ENCODE measurements around the gene ALDH8A1.

ALDH8A1 gene

GRCh38 chr6:134964451-134965203, 14.7 kb upstream of the ALDH8A1 start:
- DNase-seq, result no peak
- no peak overlapping the region for H3K4me3 Mint-ChIP-seq
- no peak for ATAC-seq
- H3K27me3 Mint-ChIP-seq, result no peaks in the 10 kb centered on the region
- H3K27ac Mint-ChIP-seq, result peak overlapping the region; percentile 14
- peaks cover 5% of the 10 kb centered on the region for H3K4me1 Mint-ChIP-seq
- H3K9me3 Mint-ChIP-seq, result peaks cover 7% of the 10 kb centered on the region
- peaks cover 62% of the 10 kb centered on the region for H3K36me3 Mint-ChIP-seq (ENCODE audit: low read depth)

GRCh38 chr6:134962421-134962820, 12.5 kb upstream of the ALDH8A1 start:
- Mint-ChIP-seq H3K9me3 (peaks cover 10% of the 10 kb centered on the region), H3K27ac (no peak overlapping the region), H3K4me3 (no peak overlapping the region), H3K4me1 (peaks cover 8% of the 10 kb centered on the region), H3K27me3 (no peaks in the 10 kb centered on the region), H3K36me3 (ENCODE audit: low read depth) (peaks cover 62% of the 10 kb centered on the region)
- ATAC-seq (no peak), DNase-seq (no peak)

DNA sequence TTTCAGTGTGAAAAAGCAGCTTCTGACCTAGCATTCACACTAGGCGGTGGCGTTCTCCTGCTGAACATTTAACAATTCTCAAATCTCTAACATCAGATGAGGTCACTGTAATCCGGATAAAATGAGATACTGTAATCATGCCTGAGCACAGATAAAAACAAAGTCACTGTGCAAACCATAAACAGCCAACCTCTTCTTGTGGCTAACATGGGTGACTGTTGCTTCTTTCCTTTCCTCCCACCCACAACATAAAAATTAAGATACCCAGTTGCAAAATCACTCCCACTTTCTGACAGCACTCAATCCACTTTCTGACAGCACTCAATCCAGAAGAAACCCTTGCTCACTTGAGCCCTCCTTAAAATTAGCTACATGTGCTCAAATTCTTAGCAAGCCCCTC, 11.5 kb upstream of the ALDH8A1 start:
- Mint-ChIP-seq H3K4me3 (no peak overlapping the region), H3K27me3 (no peaks in the 10 kb centered on the region), H3K27ac (no peak overlapping the region), H3K4me1 (peaks cover 17% of the 10 kb centered on the region), H3K9me3 (peaks cover 10% of the 10 kb centered on the region), H3K36me3 (ENCODE audit: low read depth) (peaks cover 59% of the 10 kb centered on the region)
- DNase-seq (no peak), ATAC-seq (no peak)

DNA sequence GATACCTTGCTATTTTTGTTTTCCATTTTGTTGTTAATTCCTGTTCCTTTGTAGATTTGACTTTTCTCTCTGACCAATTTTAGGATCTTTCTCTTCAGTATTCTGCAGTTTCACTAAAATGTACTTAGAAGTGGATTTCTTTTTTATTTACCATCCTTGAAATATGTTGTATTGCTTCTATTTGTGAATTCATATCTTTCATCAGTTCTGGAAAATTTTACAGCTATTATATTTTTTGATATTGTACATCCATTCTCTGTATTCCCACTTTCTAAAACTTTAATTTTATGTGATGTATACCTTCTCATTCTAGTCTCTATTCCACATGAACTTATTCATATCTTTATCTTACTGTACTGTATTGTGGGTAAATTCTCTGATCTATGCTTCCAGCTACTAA, 9.7 kb upstream of the ALDH8A1 start:
- Mint-ChIP-seq H3K36me3 (ENCODE audit: low read depth) (peaks cover 49% of the 10 kb centered on the region), H3K27ac (no peak overlapping the region), H3K4me1 (peaks cover 25% of the 10 kb centered on the region), H3K4me3 (no peak overlapping the region), H3K27me3 (no peaks in the 10 kb centered on the region), H3K9me3 (peaks cover 10% of the 10 kb centered on the region)
- no peak for ATAC-seq
- DNase-seq, result no peak

DNA sequence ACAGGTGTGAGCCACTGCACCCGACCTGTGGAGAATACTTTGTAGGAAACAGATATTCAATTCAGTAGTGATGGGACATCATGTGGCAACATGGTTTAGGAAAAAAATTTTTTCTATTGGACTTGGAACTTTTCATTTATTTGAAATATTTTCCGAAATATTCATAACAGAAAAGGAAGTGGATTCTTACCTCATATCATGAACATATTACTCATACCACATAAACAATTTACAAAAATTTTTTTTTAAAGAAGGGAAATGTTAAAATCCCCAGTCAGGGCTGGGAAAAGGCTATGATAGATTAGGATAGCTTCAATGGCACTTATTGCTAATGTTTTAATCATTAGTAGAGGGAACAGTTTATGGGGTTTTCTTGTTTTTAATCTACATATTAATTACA, 6.8 kb upstream of the ALDH8A1 start:
- H3K4me1 Mint-ChIP-seq, result peaks cover 25% of the 10 kb centered on the region
- no peak overlapping the region for H3K4me3 Mint-ChIP-seq
- H3K36me3 Mint-ChIP-seq (ENCODE audit: low read depth), result peaks cover 28% of the 10 kb centered on the region
- ATAC-seq, result peak; percentile 27
- H3K9me3 Mint-ChIP-seq, result peaks cover 10% of the 10 kb centered on the region
- DNase-seq, result no peak
- peak overlapping the region; percentile 50 for H3K27ac Mint-ChIP-seq
- no peaks in the 10 kb centered on the region for H3K27me3 Mint-ChIP-seq

GRCh38 chr6:134956032-134956431, 6.1 kb upstream of the ALDH8A1 start:
- peaks cover 20% of the 10 kb centered on the region for H3K4me1 Mint-ChIP-seq
- H3K9me3 Mint-ChIP-seq, result peaks cover 8% of the 10 kb centered on the region
- ATAC-seq, result peak; percentile 83
- H3K36me3 Mint-ChIP-seq (ENCODE audit: low read depth), result peaks cover 21% of the 10 kb centered on the region
- H3K27ac Mint-ChIP-seq, result peak overlapping the region; percentile 50
- H3K27me3 Mint-ChIP-seq, result no peaks in the 10 kb centered on the region
- DNase-seq, result no peak
- H3K4me3 Mint-ChIP-seq, result no peak overlapping the region

DNA sequence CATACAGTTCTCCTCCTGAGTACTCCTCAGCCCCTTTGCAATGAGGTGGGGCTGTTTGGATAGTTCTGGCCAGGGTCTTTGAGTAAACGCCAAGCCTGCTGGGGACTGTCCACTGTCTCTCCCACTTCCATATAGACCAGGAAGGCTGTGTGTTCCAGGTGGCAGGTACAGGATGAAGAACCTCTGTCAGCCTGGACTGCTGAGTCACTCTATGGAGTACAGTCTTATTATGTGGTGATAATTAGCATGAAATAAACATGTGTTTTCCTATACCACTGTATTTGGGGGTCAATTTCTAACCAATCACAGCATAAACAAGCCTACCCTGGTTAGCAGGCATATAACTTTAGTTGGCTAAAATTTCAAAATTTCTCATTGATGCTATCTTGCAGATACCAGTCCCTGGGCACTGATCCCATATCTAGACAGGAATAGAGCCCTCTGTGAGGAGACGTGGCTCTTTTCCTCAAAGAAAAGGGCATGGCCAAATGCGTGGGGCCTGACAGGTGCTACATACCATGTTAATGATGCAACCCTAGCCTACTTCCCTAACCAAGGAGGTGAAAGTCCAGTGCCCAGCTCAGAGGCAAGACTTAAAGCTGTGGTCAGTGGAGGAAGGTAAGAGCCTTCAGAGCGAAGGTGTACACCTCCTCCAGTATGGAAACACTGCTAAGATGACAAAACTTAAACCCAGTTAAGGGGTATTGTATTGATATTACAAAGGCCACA, 4.5 kb upstream of the ALDH8A1 start:
- peaks cover 1% of the 10 kb centered on the region for H3K9me3 Mint-ChIP-seq
- ATAC-seq, result no peak
- no peaks in the 10 kb centered on the region for H3K27me3 Mint-ChIP-seq
- no peak overlapping the region for H3K4me3 Mint-ChIP-seq
- H3K4me1 Mint-ChIP-seq, result peaks cover 20% of the 10 kb centered on the region
- no peak overlapping the region for H3K27ac Mint-ChIP-seq
- no peak for DNase-seq
- peaks cover 10% of the 10 kb centered on the region for H3K36me3 Mint-ChIP-seq (ENCODE audit: low read depth)

DNA sequence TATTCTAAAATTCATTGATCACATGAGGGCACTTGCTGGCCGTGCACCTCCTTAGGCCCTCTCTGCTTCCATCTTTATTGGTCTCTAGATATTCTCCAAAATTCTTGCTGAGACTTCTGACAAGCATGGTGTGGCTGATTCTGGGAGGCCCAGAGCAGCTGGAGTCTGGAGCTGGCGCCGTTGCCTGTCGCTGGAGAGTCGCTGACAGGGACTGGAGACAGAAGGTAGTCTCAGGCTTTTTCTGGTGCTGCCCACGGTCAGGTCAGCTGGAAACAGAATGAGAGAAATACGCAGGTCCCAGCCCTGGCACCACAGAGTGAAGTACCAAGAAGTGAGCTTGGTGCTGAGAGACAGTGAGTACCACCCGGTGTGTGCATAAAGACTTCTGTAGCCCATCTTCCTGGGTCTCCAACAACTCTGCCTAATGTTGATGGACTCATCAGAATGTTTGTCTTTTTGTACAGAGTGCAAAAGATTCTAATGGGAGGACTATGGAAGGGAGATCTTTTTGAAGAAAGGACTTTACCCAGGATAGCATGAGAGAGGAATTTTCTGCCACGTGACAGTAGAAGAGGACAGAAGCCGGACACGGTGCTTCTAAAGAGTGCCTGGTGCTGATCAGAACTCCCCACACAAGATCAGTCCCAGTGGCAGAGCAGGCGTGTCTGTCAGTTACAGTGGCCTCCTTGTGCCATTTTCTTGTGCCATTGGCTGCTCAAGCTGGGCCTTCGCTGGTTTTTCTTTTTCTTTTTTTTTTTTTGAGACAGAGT, 1.8 kb upstream of the ALDH8A1 start:
- ATAC-seq, result no peak
- Mint-ChIP-seq H3K36me3 (ENCODE audit: low read depth) (no peaks in the 10 kb centered on the region), H3K27ac (no peak overlapping the region), H3K27me3 (no peaks in the 10 kb centered on the region), H3K4me1 (peaks cover 11% of the 10 kb centered on the region), H3K9me3 (no peaks in the 10 kb centered on the region), H3K4me3 (no peak overlapping the region)
- no peak for DNase-seq

- ATAC-seq (no peak), DNase-seq (no peak)
- peaks cover 2% of the 10 kb centered on the region for H3K4me1 Mint-ChIP-seq
- H3K9me3 Mint-ChIP-seq, result no peaks in the 10 kb centered on the region
- no peak overlapping the region for H3K27ac Mint-ChIP-seq
- no peak overlapping the region for H3K4me3 Mint-ChIP-seq
- no peaks in the 10 kb centered on the region for H3K27me3 Mint-ChIP-seq
- H3K36me3 Mint-ChIP-seq (ENCODE audit: low read depth), result no peaks in the 10 kb centered on the region
These were observed 581 bp upstream of the ALDH8A1 start for GRCh38 chr6:134950482-134950881.

DNA sequence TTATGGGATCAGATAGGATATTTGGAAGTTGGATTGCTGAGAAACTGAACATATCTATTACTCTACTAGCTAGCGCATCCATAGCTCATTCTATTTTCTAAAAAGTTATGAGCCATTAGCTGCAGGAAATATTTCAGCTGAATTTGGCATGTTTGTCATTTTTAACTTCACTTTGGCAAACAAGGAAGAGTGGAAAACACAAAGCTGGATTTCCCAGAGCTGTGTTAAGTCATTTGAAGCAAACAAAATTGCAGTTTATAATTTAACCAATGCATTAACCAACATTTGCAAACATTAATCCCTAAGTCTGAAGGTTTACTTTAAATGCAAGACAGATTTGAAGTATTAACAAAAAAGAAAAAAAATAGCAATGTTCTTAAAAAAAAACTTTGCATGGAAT, 1.2 kb downstream of the ALDH8A1 start:
- DNase-seq (no peak), ATAC-seq (no peak)
- H3K27ac Mint-ChIP-seq, result no peak overlapping the region
- H3K9me3 Mint-ChIP-seq, result no peaks in the 10 kb centered on the region
- no peaks in the 10 kb centered on the region for H3K4me1 Mint-ChIP-seq
- H3K27me3 Mint-ChIP-seq, result no peaks in the 10 kb centered on the region
- H3K36me3 Mint-ChIP-seq (ENCODE audit: low read depth), result no peaks in the 10 kb centered on the region
- H3K4me3 Mint-ChIP-seq, result no peak overlapping the region

DNA sequence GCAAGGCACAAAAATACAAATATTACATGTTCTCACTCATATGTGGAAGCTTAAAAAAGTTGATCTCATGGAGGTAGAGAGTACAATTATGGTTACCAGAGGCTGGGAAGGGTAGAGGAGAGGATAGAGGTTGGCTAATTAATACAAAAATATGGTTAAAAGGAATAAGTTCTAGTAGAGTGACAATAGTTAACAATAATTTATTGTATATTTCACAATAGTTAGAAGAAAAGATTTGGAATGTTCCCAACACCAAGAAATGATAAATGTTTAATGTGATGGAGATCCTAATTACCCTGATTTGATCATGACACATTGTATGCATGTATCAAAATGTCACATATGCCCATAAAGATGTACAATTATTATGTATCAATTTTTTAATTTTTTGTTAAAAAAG, 1.8 kb downstream of the ALDH8A1 start:
- H3K4me1 Mint-ChIP-seq, result no peaks in the 10 kb centered on the region
- DNase-seq, result no peak
- H3K36me3 Mint-ChIP-seq (ENCODE audit: low read depth), result no peaks in the 10 kb centered on the region
- no peak overlapping the region for H3K27ac Mint-ChIP-seq
- no peaks in the 10 kb centered on the region for H3K27me3 Mint-ChIP-seq
- H3K9me3 Mint-ChIP-seq, result no peaks in the 10 kb centered on the region
- H3K4me3 Mint-ChIP-seq, result no peak overlapping the region
- no peak for ATAC-seq

DNA sequence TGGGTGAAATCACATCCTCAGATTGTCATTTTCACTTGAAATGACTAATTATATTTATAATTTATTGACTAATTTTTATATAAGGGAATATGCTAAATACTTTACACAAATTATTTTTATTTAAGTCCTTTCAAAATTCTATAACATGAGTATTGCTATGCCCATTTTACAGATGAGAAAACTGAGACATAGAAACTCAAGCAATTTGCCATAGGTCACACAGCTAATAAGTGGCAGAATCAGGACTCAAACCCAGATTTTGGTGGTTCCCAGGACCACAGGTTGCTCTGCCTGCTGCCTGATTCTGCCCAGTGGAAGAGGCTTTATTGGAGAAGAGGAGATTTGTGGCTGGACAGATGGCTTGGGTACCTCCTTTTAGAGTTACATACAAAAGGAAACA, 4.9 kb downstream of the ALDH8A1 start:
- Mint-ChIP-seq H3K27ac (no peak overlapping the region), H3K9me3 (no peaks in the 10 kb centered on the region), H3K4me3 (no peak overlapping the region), H3K4me1 (no peaks in the 10 kb centered on the region), H3K36me3 (ENCODE audit: low read depth) (no peaks in the 10 kb centered on the region), H3K27me3 (no peaks in the 10 kb centered on the region)
- DNase-seq, result no peak
- ATAC-seq, result no peak

- Mint-ChIP-seq H3K36me3 (ENCODE audit: low read depth) (no peaks in the 10 kb centered on the region), H3K27me3 (no peaks in the 10 kb centered on the region), H3K4me3 (no peak overlapping the region), H3K4me1 (peaks cover 12% of the 10 kb centered on the region), H3K27ac (no peak overlapping the region), H3K9me3 (no peaks in the 10 kb centered on the region)
- ATAC-seq, result no peak
- DNase-seq, result no peak
These were observed 6.3 kb downstream of the ALDH8A1 start for GRCh38 chr6:134943522-134944111.

- H3K27me3 Mint-ChIP-seq, result no peaks in the 10 kb centered on the region
- no peaks in the 10 kb centered on the region for H3K9me3 Mint-ChIP-seq
- no peak overlapping the region for H3K27ac Mint-ChIP-seq
- peak overlapping the region; percentile 29 for H3K4me3 Mint-ChIP-seq
- H3K4me1 Mint-ChIP-seq, result peaks cover 32% of the 10 kb centered on the region
- no peaks in the 10 kb centered on the region for H3K36me3 Mint-ChIP-seq (ENCODE audit: low read depth)
- ATAC-seq (peak; percentile 99), DNase-seq (peak; percentile 77)
These were observed 11.0 kb downstream of the ALDH8A1 start for GRCh38 chr6:134938896-134939295.

Measured in activated naive CD8-positive, alpha-beta T cell treated with anti-CD3 and anti-CD28 coated beads, Interleukin-2, amount 50 U/mL, for 24 hours (primary cell).